Measurements from ENCODE around the gene DDAH1. TPM values are rescaled to one million over a fixed set of nuclear protein-coding genes. Genes with fewer than 3 reads are reported as not detected.

Gene DDAH1
- total RNA-seq, 1 experiment from 2014 or later, result 22.8 TPM

GRCh38 chr1:85417876-85418275 lies 47.1 kb downstream of the DDAH1 start:
- ATAC-seq (no peak), DNase-seq (ENCODE audit: low spot score) (no peak)
- Mint-ChIP-seq H3K9me3 (peaks cover 28% of the 10 kb centered on the region), H3K4me1 (peaks cover 9% of the 10 kb centered on the region), H3K36me3 (peaks cover 26% of the 10 kb centered on the region), H3K27ac (no peak overlapping the region), H3K4me3 (no peak overlapping the region), H3K27me3 (ENCODE audit: low read depth) (no peaks in the 10 kb centered on the region; the same call in 1 of the 2 replicates)
- ChIA-PET POLR2A (no interaction called here), CTCF (interaction anchor here (0.9 to 1.8 kb wide), 3 partner anchors 38 to 110 kb away, joined by 3 to 7 read pairs (median 4); no protein-coding TSS in a partner anchor)
- TF ChIP-seq E2F4 (CRISPR knock-in tag; IDR thresholded peaks at IDR 0.05; ENCODE audit: borderline replicate concordance, low read depth) (no peak), ZNF121 (CRISPR knock-in tag; IDR thresholded peaks at IDR 0.05) (no peak), SOX15 (CRISPR knock-in tag; IDR thresholded peaks at IDR 0.05) (no peak), CTCF (IDR thresholded peaks at IDR 0.05) (no peak), MXD4 (CRISPR knock-in tag; IDR thresholded peaks at IDR 0.05; ENCODE audit: borderline replicate concordance) (no peak), PRDM15 (CRISPR knock-in tag; IDR thresholded peaks at IDR 0.05) (no peak), GTF2I (CRISPR knock-in tag; conservative IDR thresholded peaks at IDR 0.05) (no peak), ZNF425 (CRISPR knock-in tag; conservative IDR thresholded peaks at IDR 0.05) (no peak)

GRCh38 chr1:85417017-85417416 lies 47.9 kb downstream of the DDAH1 start:
- H3K36me3 Mint-ChIP-seq, result peaks cover 26% of the 10 kb centered on the region
- CTCF ChIA-PET, result interaction anchor here (0.9 to 1.8 kb wide), 3 partner anchors 39 to 109 kb away, joined by 3 to 7 read pairs (median 4); no protein-coding TSS in a partner anchor

More at GRCh38 chr1:85417017-85417416, 47.9 kb downstream of the DDAH1 start:
- TF ChIP-seq E2F4 (CRISPR knock-in tag; IDR thresholded peaks at IDR 0.05; ENCODE audit: borderline replicate concordance, low read depth) (no peak), ZNF532 (CRISPR knock-in tag; IDR thresholded peaks at IDR 0.05; ENCODE audit: borderline replicate concordance) (no peak), SMAD3 (CRISPR knock-in tag; IDR thresholded peaks at IDR 0.05; ENCODE audit: borderline replicate concordance) (no peak), EMX1 (CRISPR knock-in tag; IDR thresholded peaks at IDR 0.05) (no peak), ZNF512 (CRISPR knock-in tag; IDR thresholded peaks at IDR 0.05; ENCODE audit: borderline replicate concordance) (no peak), E2F5 (CRISPR knock-in tag; IDR thresholded peaks at IDR 0.05) (no peak), CREB1 (CRISPR knock-in tag; IDR thresholded peaks at IDR 0.05) (no peak), NFE2L1 (CRISPR knock-in tag; IDR thresholded peaks at IDR 0.05) (no peak), ZNF263 (CRISPR knock-in tag; IDR thresholded peaks at IDR 0.05; ENCODE audit: low read depth) (no peak), ZNF219 (CRISPR knock-in tag; IDR thresholded peaks at IDR 0.05; ENCODE audit: borderline replicate concordance) (no peak)
- POLR2A ChIA-PET, result no interaction called here
- ATAC-seq, result peak; percentile 99
- no peak overlapping the region for H3K4me3 Mint-ChIP-seq
- peak; percentile 30 for DNase-seq (ENCODE audit: low spot score)
- no peaks in the 10 kb centered on the region; the same call in 1 of the 2 replicates for H3K27me3 Mint-ChIP-seq (ENCODE audit: low read depth)
- peaks cover 28% of the 10 kb centered on the region for H3K9me3 Mint-ChIP-seq
- H3K4me1 Mint-ChIP-seq, result peaks cover 14% of the 10 kb centered on the region
- H3K27ac Mint-ChIP-seq, result peak overlapping the region; percentile 77

All from WTC11 (cell line).